Neural cell (in vitro differentiated cells): ENCODE data around the gene APBA2. TPM values are rescaled to one million over a fixed set of nuclear protein-coding genes. Genes with fewer than 3 reads are reported as not detected.

Experiments
- H2AFZ ChIP-seq: fragments of 200-600, 300-800 bp; sonication (generic), shearing (Covaris generic); 2 replicates; pipeline ENCODE4 v1.6.0; 2014; ENCODE audit warnings: low read depth, mild to moderate bottlenecking, antibody characterized with exemption, low read length, moderate library complexity
- H3F3A ChIP-seq: fragments of 200-600 bp; shearing (Covaris generic); 2 replicates; pipeline ENCODE4 v1.6.1; 2016; ENCODE audit warnings: mild to moderate bottlenecking, moderate library complexity, mixed read lengths, antibody characterized with exemption, low read length; ENCODE audit not compliant: insufficient read depth, poor library complexity, severe bottlenecking
- H3K27ac ChIP-seq: fragments of 200-600, 300-800 bp; sonication (generic), shearing (Covaris generic); 2 replicates; pipeline ENCODE4 v1.5.1; 2014; ENCODE audit warnings: mild to moderate bottlenecking, low read length, moderate library complexity
- H3K27me3 ChIP-seq: fragments of 300-800, 200-600 bp; sonication (generic), shearing (Covaris generic); 2 replicates; pipeline ENCODE4 v1.6.0; 2014; ENCODE audit warnings: mild to moderate bottlenecking, low read depth, low read length, moderate library complexity; ENCODE audit not compliant: insufficient read depth
- H3K36me3 ChIP-seq: fragments of 300-800, 200-600 bp; sonication (generic), shearing (Covaris generic); 2 replicates; pipeline ENCODE4 v1.5.1; 2014; ENCODE audit warnings: mild to moderate bottlenecking, antibody characterized with exemption, low read length, moderate library complexity; ENCODE audit not compliant: insufficient read depth
- H3K4me2 ChIP-seq: fragments of 300-800, 200-600 bp; sonication (generic), shearing (Covaris generic); 2 replicates; pipeline ENCODE4 v1.6.0; 2014; ENCODE audit warnings: mild to moderate bottlenecking, low read length
- H3K4me3 ChIP-seq: fragments of 300-800, 200-600 bp; sonication (generic), shearing (Covaris generic); 2 replicates; pipeline ENCODE4 v1.5.1; 2014; ENCODE audit warnings: mild to moderate bottlenecking, low read length, moderate library complexity
- H3K79me2 ChIP-seq: fragments of 200-600 bp; shearing (Covaris generic); replicated peaks from 2 replicates; pipeline ENCODE4 v1.6.0; 2014; ENCODE audit warnings: mild to moderate bottlenecking, low read length, moderate library complexity; ENCODE audit not compliant: insufficient read depth
- H3K9ac ChIP-seq: fragments of 300-800, 200-600 bp; sonication (generic), shearing (Covaris generic); 2 replicates; pipeline ENCODE4 v1.6.1; 2016; ENCODE audit warnings: mild to moderate bottlenecking, low read length, mixed read lengths
- H3K9me2 ChIP-seq: fragments of 200-600 bp; shearing (Covaris generic); 2 replicates; pipeline ENCODE4 v1.6.1; 2016; ENCODE audit warnings: mild to moderate bottlenecking, low read length, mixed read lengths; ENCODE audit not compliant: insufficient read depth
- H3K9me3 ChIP-seq: fragments of 200-600, 300-800 bp; sonication (generic), shearing (Covaris generic); 2 replicates; pipeline ENCODE4 v1.6.1; 2016; ENCODE audit warnings: mild to moderate bottlenecking, mixed run types, low read length, moderate library complexity, mixed read lengths
- H4K20me1 ChIP-seq: fragments of 200-600 bp; shearing (Covaris generic); 2 replicates; pipeline ENCODE4 v1.6.1; 2016; ENCODE audit warnings: mild to moderate bottlenecking, mixed run types; ENCODE audit not compliant: insufficient read depth
- EP300 ChIP-seq: fragments of 450-650 bp; conservative IDR thresholded peaks from 2 replicates; pipeline ENCODE4 v1.6.1; 2014; ENCODE audit warnings: antibody characterized with exemption, mild to moderate bottlenecking, moderate library complexity; ENCODE audit not compliant: poor library complexity, severe bottlenecking
- EZH2 ChIP-seq: fragments of 200-600, 300-800 bp; shearing (Covaris generic), sonication (generic); IDR thresholded peaks from 2 replicates; pipeline ENCODE4 v1.6.1; 2014; ENCODE audit warnings: antibody characterized with exemption, low read length, borderline replicate concordance, mild to moderate bottlenecking; ENCODE audit not compliant: insufficient read depth, poor library complexity, severe bottlenecking
- MXI1 ChIP-seq: fragments of 450-650 bp; conservative IDR thresholded peaks from 2 replicates; pipeline ENCODE4 v1.6.1; 2014; ENCODE audit warnings: antibody characterized with exemption, mild to moderate bottlenecking; ENCODE audit not compliant: poor library complexity, severe bottlenecking
- POLR2AphosphoS5 ChIP-seq: IDR thresholded peaks from 2 replicates; pipeline ENCODE4 v1.6.1; 2012
- RAD21 ChIP-seq: fragments of 450-650 bp; conservative IDR thresholded peaks from 2 replicates; pipeline ENCODE4 v1.6.1; 2014; ENCODE audit warnings: antibody characterized with exemption, mild to moderate bottlenecking, moderate library complexity
- SMC3 ChIP-seq: fragments of 450-650 bp; conservative IDR thresholded peaks from 2 replicates; pipeline ENCODE4 v1.6.1; 2014; ENCODE audit warnings: antibody characterized with exemption, mild to moderate bottlenecking, moderate library complexity; ENCODE audit not compliant: poor library complexity
- TAF1 ChIP-seq: IDR thresholded peaks from 2 replicates; pipeline ENCODE4 v1.6.1; 2012; ENCODE audit warnings: low read depth
- polyA plus RNA-seq: library from polyadenylated mRNA; depleted of rRNA; stranded (reverse); fragments of >200 nt; gene quantifications from 2 replicates; pipeline ENCODE4 v1.2.3, GENCODE V29; 2014
- TF ChIP-seq, protein P1 (sequence below): fragments of 450-650 bp; IDR thresholded peaks from 2 replicates; pipeline ENCODE4 v1.5.1; 2014; ENCODE audit warnings: antibody characterized with exemption, mild to moderate bottlenecking, moderate library complexity; ENCODE audit not compliant: poor library complexity, severe bottlenecking
- TF ChIP-seq, protein P2 (sequence below): IDR thresholded peaks from 2 replicates; pipeline ENCODE4 v1.6.1; 2012; ENCODE audit warnings: borderline replicate concordance

APBA2 gene
- polyA plus RNA-seq, 1 donor from 2014 or later = 134 TPM

DNA sequence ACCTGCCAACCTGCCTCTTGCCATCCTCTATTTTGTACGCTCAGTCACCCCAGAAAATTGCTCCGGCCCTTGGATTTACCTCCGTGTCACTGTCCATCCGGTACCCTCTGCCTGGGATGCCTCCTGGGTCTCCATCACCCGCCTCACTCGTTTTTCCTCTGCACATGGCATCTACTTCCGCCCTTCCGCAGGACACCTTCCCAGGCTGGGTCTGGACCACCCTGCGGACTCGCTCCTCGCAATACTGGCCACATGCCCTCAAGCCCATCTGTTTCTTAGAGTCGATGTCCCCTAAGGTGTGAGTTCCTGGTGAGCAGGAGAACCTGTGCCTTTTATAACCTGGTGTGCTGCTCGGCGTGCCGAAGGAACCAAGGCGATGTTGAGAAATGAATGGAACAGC is 58.5 kb downstream of the APBA2 start:
- H3K27ac ChIP-seq = no peak overlapping the region
- H3F3A ChIP-seq = no peaks in the 10 kb centered on the region
- H3K9ac ChIP-seq = no peak overlapping the region
- no peak overlapping the region for H3K4me2 ChIP-seq
- H3K27me3 ChIP-seq = no peaks in the 10 kb centered on the region
- no peaks in the 10 kb centered on the region for H3K79me2 ChIP-seq
- H3K9me3 ChIP-seq = peaks cover 5% of the 10 kb centered on the region
- H3K9me2 ChIP-seq = no peaks in the 10 kb centered on the region
- no peaks in the 10 kb centered on the region for H4K20me1 ChIP-seq
- H3K36me3 ChIP-seq = peaks cover 6% of the 10 kb centered on the region
- H3K4me3 ChIP-seq = no peak overlapping the region
- no peak overlapping the region for H2AFZ ChIP-seq
- TF ChIP-seq TAF1 (no peak), SMC3 (no peak), RAD21 (no peak), EZH2 (no peak), MXI1 (no peak), EP300 (no peak), POLR2AphosphoS5 (no peak)
- TF ChIP-seq, protein P1, sequence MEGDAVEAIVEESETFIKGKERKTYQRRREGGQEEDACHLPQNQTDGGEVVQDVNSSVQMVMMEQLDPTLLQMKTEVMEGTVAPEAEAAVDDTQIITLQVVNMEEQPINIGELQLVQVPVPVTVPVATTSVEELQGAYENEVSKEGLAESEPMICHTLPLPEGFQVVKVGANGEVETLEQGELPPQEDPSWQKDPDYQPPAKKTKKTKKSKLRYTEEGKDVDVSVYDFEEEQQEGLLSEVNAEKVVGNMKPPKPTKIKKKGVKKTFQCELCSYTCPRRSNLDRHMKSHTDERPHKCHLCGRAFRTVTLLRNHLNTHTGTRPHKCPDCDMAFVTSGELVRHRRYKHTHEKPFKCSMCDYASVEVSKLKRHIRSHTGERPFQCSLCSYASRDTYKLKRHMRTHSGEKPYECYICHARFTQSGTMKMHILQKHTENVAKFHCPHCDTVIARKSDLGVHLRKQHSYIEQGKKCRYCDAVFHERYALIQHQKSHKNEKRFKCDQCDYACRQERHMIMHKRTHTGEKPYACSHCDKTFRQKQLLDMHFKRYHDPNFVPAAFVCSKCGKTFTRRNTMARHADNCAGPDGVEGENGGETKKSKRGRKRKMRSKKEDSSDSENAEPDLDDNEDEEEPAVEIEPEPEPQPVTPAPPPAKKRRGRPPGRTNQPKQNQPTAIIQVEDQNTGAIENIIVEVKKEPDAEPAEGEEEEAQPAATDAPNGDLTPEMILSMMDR = no peak
- TF ChIP-seq, protein P2, sequence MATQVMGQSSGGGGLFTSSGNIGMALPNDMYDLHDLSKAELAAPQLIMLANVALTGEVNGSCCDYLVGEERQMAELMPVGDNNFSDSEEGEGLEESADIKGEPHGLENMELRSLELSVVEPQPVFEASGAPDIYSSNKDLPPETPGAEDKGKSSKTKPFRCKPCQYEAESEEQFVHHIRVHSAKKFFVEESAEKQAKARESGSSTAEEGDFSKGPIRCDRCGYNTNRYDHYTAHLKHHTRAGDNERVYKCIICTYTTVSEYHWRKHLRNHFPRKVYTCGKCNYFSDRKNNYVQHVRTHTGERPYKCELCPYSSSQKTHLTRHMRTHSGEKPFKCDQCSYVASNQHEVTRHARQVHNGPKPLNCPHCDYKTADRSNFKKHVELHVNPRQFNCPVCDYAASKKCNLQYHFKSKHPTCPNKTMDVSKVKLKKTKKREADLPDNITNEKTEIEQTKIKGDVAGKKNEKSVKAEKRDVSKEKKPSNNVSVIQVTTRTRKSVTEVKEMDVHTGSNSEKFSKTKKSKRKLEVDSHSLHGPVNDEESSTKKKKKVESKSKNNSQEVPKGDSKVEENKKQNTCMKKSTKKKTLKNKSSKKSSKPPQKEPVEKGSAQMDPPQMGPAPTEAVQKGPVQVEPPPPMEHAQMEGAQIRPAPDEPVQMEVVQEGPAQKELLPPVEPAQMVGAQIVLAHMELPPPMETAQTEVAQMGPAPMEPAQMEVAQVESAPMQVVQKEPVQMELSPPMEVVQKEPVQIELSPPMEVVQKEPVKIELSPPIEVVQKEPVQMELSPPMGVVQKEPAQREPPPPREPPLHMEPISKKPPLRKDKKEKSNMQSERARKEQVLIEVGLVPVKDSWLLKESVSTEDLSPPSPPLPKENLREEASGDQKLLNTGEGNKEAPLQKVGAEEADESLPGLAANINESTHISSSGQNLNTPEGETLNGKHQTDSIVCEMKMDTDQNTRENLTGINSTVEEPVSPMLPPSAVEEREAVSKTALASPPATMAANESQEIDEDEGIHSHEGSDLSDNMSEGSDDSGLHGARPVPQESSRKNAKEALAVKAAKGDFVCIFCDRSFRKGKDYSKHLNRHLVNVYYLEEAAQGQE = no peak

DNA sequence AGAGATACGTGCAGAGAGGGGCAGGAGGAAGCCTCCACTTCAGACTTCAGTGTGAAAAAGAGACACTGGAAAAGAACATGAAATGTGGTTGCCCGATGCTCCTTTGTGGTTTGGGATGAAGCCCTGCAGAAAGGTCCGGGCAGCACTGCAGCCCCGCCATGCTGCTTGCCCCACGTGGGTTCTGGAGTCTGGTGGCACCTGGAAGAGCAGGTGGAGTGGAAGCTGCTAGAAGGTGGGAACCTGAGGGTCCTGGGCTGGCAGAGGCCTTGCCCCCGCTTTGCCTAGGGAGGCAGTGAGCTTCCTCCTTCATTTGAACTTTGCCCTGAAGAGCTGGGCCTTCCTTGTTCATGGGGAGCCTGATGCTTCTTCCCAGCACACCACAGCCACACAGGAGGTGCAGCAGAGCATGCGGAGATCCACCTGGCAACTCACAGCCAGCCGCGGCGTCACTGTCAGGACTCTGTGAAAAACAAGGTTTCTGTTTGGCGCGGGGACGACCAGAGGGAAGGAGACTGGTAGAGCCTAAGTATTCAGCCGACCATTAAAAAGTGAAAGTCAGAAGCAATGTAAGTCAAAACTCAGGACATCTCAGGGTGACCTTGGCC is 59.0 kb downstream of the APBA2 start:
- no peak overlapping the region for H3K4me2 ChIP-seq
- H3K9ac ChIP-seq = no peak overlapping the region
- H3K27me3 ChIP-seq = no peaks in the 10 kb centered on the region
- H3K9me2 ChIP-seq = no peaks in the 10 kb centered on the region
- H3K79me2 ChIP-seq = no peaks in the 10 kb centered on the region
- TF ChIP-seq, protein P1 = no peak
- TF ChIP-seq TAF1 (no peak), POLR2AphosphoS5 (no peak), RAD21 (no peak), EZH2 (no peak), EP300 (no peak), SMC3 (no peak), MXI1 (no peak)
- TF ChIP-seq, protein P2 = no peak
- H3K27ac ChIP-seq = no peak overlapping the region
- no peaks in the 10 kb centered on the region for H4K20me1 ChIP-seq
- H2AFZ ChIP-seq = no peak overlapping the region
- peaks cover 5% of the 10 kb centered on the region for H3K9me3 ChIP-seq
- no peak overlapping the region for H3K4me3 ChIP-seq
- no peaks in the 10 kb centered on the region for H3F3A ChIP-seq
- peaks cover 1% of the 10 kb centered on the region for H3K36me3 ChIP-seq
